MM.1S (cell line): ENCODE data around the gene HAND1.

Experiments used
- DNase-seq: peaks from one replicate; pipeline ENCODE4 v3.0.0-alpha.2; 2015
- H2AFZ ChIP-seq: fragments of 300-600 bp; sonication (generic); 2 replicates; pipeline ENCODE4 v1.6.0; 2016; ENCODE audit warnings: antibody characterized with exemption, low read length
- H3F3A ChIP-seq: fragments of 300-600 bp; sonication (generic); 2 replicates; pipeline ENCODE4 v1.6.1; 2016; ENCODE audit warnings: mild to moderate bottlenecking, antibody characterized with exemption, low read length, moderate library complexity, mixed read lengths; ENCODE audit not compliant: insufficient read depth
- H3K27ac ChIP-seq: fragments of 300-600 bp; sonication (generic); 2 replicates; pipeline ENCODE4 v1.5.1; 2016; ENCODE audit warnings: mild to moderate bottlenecking, low read length
- H3K27me3 ChIP-seq: fragments of 300-600 bp; sonication (generic); replicated peaks from 2 replicates; pipeline ENCODE4 v1.6.0; 2016; ENCODE audit warnings: low read length; ENCODE audit not compliant: insufficient read depth
- H3K36me3 ChIP-seq: fragments of 300-600 bp; sonication (generic); replicated peaks from 2 replicates; pipeline ENCODE4 v1.6.1; 2016; ENCODE audit warnings: mild to moderate bottlenecking, low read length, mixed read lengths; ENCODE audit not compliant: insufficient read depth
- H3K4me1 ChIP-seq: fragments of 300-600 bp; sonication (generic); 2 replicates; pipeline ENCODE4 v1.6.1; 2016; ENCODE audit warnings: low read length, mixed read lengths
- H3K4me2 ChIP-seq: fragments of 300-600 bp; sonication (generic); 2 replicates; pipeline ENCODE4 v1.6.0; 2016; ENCODE audit warnings: low read depth, low read length
- H3K4me3 ChIP-seq: fragments of 300-600 bp; sonication (generic); 2 replicates; pipeline ENCODE4 v1.5.1; 2016; ENCODE audit warnings: low read length, mixed read lengths
- H3K79me2 ChIP-seq: fragments of 300-600 bp; sonication (generic); 2 replicates; pipeline ENCODE4 v1.6.1; 2016; ENCODE audit warnings: mixed run types, low read length, mixed read lengths
- H3K9ac ChIP-seq: fragments of 300-600 bp; sonication (generic); 2 replicates; pipeline ENCODE4 v1.6.1; 2016; ENCODE audit warnings: low read length, mixed read lengths
- H3K9me2 ChIP-seq: fragments of 300-600 bp; sonication (generic); replicated peaks from 2 replicates; pipeline ENCODE4 v1.6.1; 2016; ENCODE audit warnings: mild to moderate bottlenecking, low read length, mixed read lengths; ENCODE audit not compliant: insufficient read depth
- H3K9me3 ChIP-seq: fragments of 300-600 bp; sonication (generic); replicated peaks from 2 replicates; pipeline ENCODE4 v1.6.1; 2016; ENCODE audit warnings: mild to moderate bottlenecking, low read length, mixed read lengths; ENCODE audit not compliant: insufficient read depth
- H4K20me1 ChIP-seq: fragments of 300-600 bp; sonication (generic); 2 replicates; pipeline ENCODE4 v1.6.1; 2016; ENCODE audit warnings: mild to moderate bottlenecking, low read length, moderate library complexity, mixed read lengths; ENCODE audit not compliant: insufficient read depth
- EZH2 ChIP-seq: fragments of 300-600 bp; sonication (generic); optimal IDR thresholded peaks from 2 replicates; pipeline ENCODE3; 2017; ENCODE audit warnings: low read depth, mild to moderate bottlenecking, antibody characterized with exemption, low read length, mixed read lengths
- EZH2phosphoT487 ChIP-seq: fragments of 300-600 bp; sonication (generic); IDR thresholded peaks from 2 replicates; pipeline ENCODE4 v1.6.1; 2018; ENCODE audit warnings: antibody characterized with exemption, low read length
- TF ChIP-seq, protein P1 (sequence below): fragments of 300-600 bp; sonication (generic); IDR thresholded peaks from 2 replicates; pipeline ENCODE4 v1.5.1; 2016; ENCODE audit warnings: antibody characterized with exemption, low read length, mixed read lengths

HAND1 gene

DNA sequence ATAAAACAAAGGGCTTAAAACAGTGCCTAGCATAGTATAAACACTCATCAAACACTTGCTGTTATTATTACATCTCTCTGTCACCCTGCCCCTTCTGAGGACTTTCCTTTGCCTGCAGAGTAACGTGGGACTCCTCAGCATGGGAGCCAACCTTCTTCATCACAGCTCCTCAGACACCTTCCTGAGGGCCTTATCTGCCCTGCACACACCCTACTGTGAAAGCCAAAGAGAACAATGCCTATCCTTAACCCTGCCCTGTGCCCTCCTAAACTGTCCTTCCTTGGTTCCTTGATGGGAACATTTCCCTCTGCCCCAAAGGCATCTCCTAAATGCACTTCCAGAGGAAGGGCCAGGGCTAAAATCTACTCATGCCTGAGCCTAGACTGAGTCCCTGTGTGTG is 20.6 kb upstream of the HAND1 start:
- TF ChIP-seq EZH2phosphoT487 (no peak), EZH2 (no peak)
- TF ChIP-seq, protein P1, sequence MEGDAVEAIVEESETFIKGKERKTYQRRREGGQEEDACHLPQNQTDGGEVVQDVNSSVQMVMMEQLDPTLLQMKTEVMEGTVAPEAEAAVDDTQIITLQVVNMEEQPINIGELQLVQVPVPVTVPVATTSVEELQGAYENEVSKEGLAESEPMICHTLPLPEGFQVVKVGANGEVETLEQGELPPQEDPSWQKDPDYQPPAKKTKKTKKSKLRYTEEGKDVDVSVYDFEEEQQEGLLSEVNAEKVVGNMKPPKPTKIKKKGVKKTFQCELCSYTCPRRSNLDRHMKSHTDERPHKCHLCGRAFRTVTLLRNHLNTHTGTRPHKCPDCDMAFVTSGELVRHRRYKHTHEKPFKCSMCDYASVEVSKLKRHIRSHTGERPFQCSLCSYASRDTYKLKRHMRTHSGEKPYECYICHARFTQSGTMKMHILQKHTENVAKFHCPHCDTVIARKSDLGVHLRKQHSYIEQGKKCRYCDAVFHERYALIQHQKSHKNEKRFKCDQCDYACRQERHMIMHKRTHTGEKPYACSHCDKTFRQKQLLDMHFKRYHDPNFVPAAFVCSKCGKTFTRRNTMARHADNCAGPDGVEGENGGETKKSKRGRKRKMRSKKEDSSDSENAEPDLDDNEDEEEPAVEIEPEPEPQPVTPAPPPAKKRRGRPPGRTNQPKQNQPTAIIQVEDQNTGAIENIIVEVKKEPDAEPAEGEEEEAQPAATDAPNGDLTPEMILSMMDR, result no peak
- H3K4me2 ChIP-seq, result no peak overlapping the region
- H3K36me3 ChIP-seq, result no peaks in the 10 kb centered on the region
- H3K9ac ChIP-seq, result no peak overlapping the region
- H2AFZ ChIP-seq, result no peak overlapping the region
- no peaks in the 10 kb centered on the region for H3F3A ChIP-seq
- H3K9me3 ChIP-seq, result no peaks in the 10 kb centered on the region
- no peaks in the 10 kb centered on the region for H3K27me3 ChIP-seq
- H4K20me1 ChIP-seq, result no peaks in the 10 kb centered on the region
- peaks cover 3% of the 10 kb centered on the region; the same call in 1 of the 2 replicates for H3K4me1 ChIP-seq
- no peaks in the 10 kb centered on the region for H3K79me2 ChIP-seq
- no peak overlapping the region for H3K4me3 ChIP-seq
- H3K27ac ChIP-seq, result no peak overlapping the region
- no peaks in the 10 kb centered on the region for H3K9me2 ChIP-seq
- DNase-seq, result no peak

DNA sequence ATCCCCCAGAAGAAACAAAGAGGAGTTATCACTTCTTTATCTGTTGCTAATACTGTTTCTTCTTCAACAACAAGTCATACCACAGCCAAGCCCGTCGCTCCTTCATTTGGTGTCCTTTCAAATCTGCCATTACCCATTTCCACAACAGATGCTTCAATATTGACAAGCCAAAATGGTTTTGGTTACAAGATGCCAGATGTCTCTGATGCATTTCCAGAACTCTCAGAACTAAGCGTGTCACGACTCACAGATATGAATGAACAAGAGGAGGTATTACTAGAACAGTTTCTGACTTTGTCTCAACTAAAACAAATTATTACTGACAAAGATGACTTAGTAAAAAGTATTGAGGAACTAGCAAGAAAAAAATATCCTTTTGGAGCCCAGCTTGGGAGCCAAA is 16.0 kb upstream of the HAND1 start:
- Histone ChIP-seq H3K4me2 (no peak overlapping the region), H3K4me3 (no peak overlapping the region), H2AFZ (no peak overlapping the region), H3K79me2 (no peaks in the 10 kb centered on the region), H3K9ac (no peak overlapping the region), H3K27me3 (no peaks in the 10 kb centered on the region), H3K36me3 (no peaks in the 10 kb centered on the region), H3K9me2 (no peaks in the 10 kb centered on the region), H3K4me1 (no peaks in the 10 kb centered on the region), H3F3A (no peaks in the 10 kb centered on the region), H3K9me3 (no peaks in the 10 kb centered on the region), H4K20me1 (no peaks in the 10 kb centered on the region), H3K27ac (no peak overlapping the region)
- TF ChIP-seq EZH2phosphoT487, result no peak
- TF ChIP-seq, protein P1, result no peak
- TF ChIP-seq EZH2, result no peak
- no peak for DNase-seq

DNA sequence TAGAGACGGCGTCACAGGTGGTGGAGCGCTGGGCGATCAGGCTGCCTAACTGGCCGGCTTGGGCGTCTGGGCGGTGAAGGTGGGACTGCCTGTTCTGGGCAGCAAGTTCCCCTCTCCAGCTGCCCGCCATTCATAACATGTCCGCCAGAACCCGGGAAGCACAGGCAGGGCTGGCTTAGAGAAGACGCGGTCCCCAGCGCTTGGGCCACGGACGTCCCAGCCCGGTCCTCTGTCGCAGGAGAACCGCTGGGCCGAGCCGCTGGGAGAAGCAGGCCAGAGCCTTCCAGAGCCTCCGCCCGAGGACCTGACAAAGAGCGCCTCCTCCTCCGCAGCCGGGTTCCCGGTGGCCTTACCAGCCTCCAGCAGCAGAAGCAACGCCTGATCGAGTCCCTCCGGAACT is 15.2 kb upstream of the HAND1 start:
- Histone ChIP-seq H2AFZ (no peak overlapping the region), H3K4me1 (no peaks in the 10 kb centered on the region), H3K79me2 (no peaks in the 10 kb centered on the region), H3K4me3 (no peak overlapping the region), H3K27ac (no peak overlapping the region), H3K9ac (no peak overlapping the region), H3K36me3 (no peaks in the 10 kb centered on the region), H3K27me3 (no peaks in the 10 kb centered on the region), H3F3A (no peaks in the 10 kb centered on the region), H3K9me2 (no peaks in the 10 kb centered on the region), H3K9me3 (no peaks in the 10 kb centered on the region), H4K20me1 (no peaks in the 10 kb centered on the region), H3K4me2 (no peak overlapping the region)
- TF ChIP-seq EZH2 (no peak), EZH2phosphoT487 (no peak)
- TF ChIP-seq, protein P1, result no peak
- no peak for DNase-seq

DNA sequence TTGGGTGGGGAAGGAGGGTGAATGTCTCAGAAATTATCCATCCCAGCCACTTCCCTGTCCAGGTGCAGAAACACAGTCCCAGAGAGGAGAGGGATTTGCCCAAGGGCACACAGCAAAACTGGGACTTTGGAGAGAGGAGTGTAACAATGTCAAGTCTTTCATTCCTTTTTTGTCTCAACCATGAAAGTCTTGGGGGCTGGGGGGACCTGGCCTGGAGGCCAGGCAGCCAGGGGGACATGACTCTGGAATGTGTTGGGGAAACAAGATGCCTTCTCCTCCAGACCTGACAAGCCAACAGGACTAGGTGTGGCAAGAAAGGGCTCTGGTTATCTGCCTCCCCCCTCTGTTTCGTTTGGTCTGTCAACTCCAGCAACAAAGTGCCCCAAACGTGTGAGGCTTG is 13.9 kb upstream of the HAND1 start:
- H3K27ac ChIP-seq, result no peak overlapping the region
- no peaks in the 10 kb centered on the region for H3F3A ChIP-seq

More for the DNA sequence above, 13.9 kb upstream of the HAND1 start:
- H3K9me3 ChIP-seq, result no peaks in the 10 kb centered on the region
- H3K36me3 ChIP-seq, result no peaks in the 10 kb centered on the region
- no peaks in the 10 kb centered on the region for H4K20me1 ChIP-seq
- no peaks in the 10 kb centered on the region for H3K79me2 ChIP-seq
- no peak overlapping the region for H3K4me2 ChIP-seq
- TF ChIP-seq EZH2 (no peak), EZH2phosphoT487 (no peak)
- TF ChIP-seq, protein P1, result no peak
- H3K9ac ChIP-seq, result no peak overlapping the region
- H3K4me1 ChIP-seq, result 0 out of 2 replicates have a peak, but pooled peaks cover 4% of the 10 kb centered on the region
- no peaks in the 10 kb centered on the region for H3K27me3 ChIP-seq
- H3K4me3 ChIP-seq, result no peak overlapping the region
- no peak for DNase-seq
- no peak overlapping the region for H2AFZ ChIP-seq
- no peaks in the 10 kb centered on the region for H3K9me2 ChIP-seq
